Measurements from ENCODE around the gene PCSK4. TPM values are rescaled to one million over a fixed set of nuclear protein-coding genes. Genes with fewer than 3 reads are reported as not detected.

Gene PCSK4
- total RNA-seq, 1 donor from 2014 or later, result 1.3 TPM

GRCh38 chr19:1524287-1524971 lies 34.3 kb upstream of the PCSK4 start:
- TF ChIP-seq CTCF (IDR thresholded peaks at IDR 0.05; ENCODE audit: borderline replicate concordance), result no peak
- H3K27me3 ChIP-seq (ENCODE audit: low read depth), result peaks cover 78% of the 10 kb centered on the region
- no peak overlapping the region for H3K27ac ChIP-seq (replicated peaks)
- peaks cover 13% of the 10 kb centered on the region for H3K4me1 ChIP-seq
- H3K9me3 ChIP-seq (replicated peaks), result no peaks in the 10 kb centered on the region
- DNase-seq, result no peak
- no peaks in the 10 kb centered on the region for H3K36me3 ChIP-seq
- H3K4me3 ChIP-seq, result peak overlapping the region; percentile 46
- intact Hi-C loops (cut with micrococcal nuclease), result no loop called here

GRCh38 chr19:1523412-1524286 lies 33.5 kb upstream of the PCSK4 start, which contains the start of gene PLK5:
PLK5 (plus strand) TSS chr19:1524077; CDS start chr19:1526997, 2,920 bp downstream.
- no peaks in the 10 kb centered on the region for H3K36me3 ChIP-seq
- peak; percentile 27 for TF ChIP-seq CTCF (IDR thresholded peaks at IDR 0.05; ENCODE audit: borderline replicate concordance)
- peak within 1 kb of the TSS; percentile 46 for H3K4me3 ChIP-seq
- no peak for DNase-seq
- peaks cover 13% of the 10 kb centered on the region for H3K4me1 ChIP-seq
- H3K27ac ChIP-seq (replicated peaks), result no peak within 1 kb of the TSS
- intact Hi-C loops (cut with micrococcal nuclease), result no loop called here
- no peaks in the 10 kb centered on the region for H3K9me3 ChIP-seq (replicated peaks)
- peaks cover 70% of the 10 kb centered on the region for H3K27me3 ChIP-seq (ENCODE audit: low read depth)

GRCh38 chr19:1522838-1523237 lies 32.7 kb upstream of the PCSK4 start:
- H3K4me3 ChIP-seq, result no peak overlapping the region
- peaks cover 65% of the 10 kb centered on the region for H3K27me3 ChIP-seq (ENCODE audit: low read depth)
- H3K36me3 ChIP-seq, result no peaks in the 10 kb centered on the region
- no peak overlapping the region for H3K27ac ChIP-seq (replicated peaks)
- peaks cover 13% of the 10 kb centered on the region for H3K4me1 ChIP-seq
- DNase-seq, result no peak
- no peaks in the 10 kb centered on the region for H3K9me3 ChIP-seq (replicated peaks)
- no peak for TF ChIP-seq CTCF (IDR thresholded peaks at IDR 0.05; ENCODE audit: borderline replicate concordance)
- intact Hi-C loops (cut with micrococcal nuclease), result no loop called here

- Histone ChIP-seq H3K36me3 (no peaks in the 10 kb centered on the region), H3K4me1 (peaks cover 13% of the 10 kb centered on the region), H3K9me3 (replicated peaks) (no peaks in the 10 kb centered on the region), H3K27me3 (ENCODE audit: low read depth) (peaks cover 57% of the 10 kb centered on the region), H3K4me3 (no peak overlapping the region), H3K27ac (replicated peaks) (peak overlapping the region; percentile 54)
- intact Hi-C loops (cut with micrococcal nuclease), result no loop called here
- no peak for DNase-seq
- TF ChIP-seq CTCF (IDR thresholded peaks at IDR 0.05; ENCODE audit: borderline replicate concordance), result no peak
These were observed 31.9 kb upstream of the PCSK4 start for GRCh38 chr19:1522061-1522460.

GRCh38 chr19:1521636-1522035 lies 31.5 kb upstream of the PCSK4 start:
- Histone ChIP-seq H3K36me3 (no peaks in the 10 kb centered on the region), H3K27me3 (ENCODE audit: low read depth) (peaks cover 53% of the 10 kb centered on the region), H3K4me1 (peaks cover 13% of the 10 kb centered on the region), H3K4me3 (no peak overlapping the region), H3K9me3 (replicated peaks) (no peaks in the 10 kb centered on the region), H3K27ac (replicated peaks) (peak overlapping the region; percentile 54)
- peak; percentile 46 for DNase-seq
- intact Hi-C loops (cut with micrococcal nuclease), result no loop called here
- no peak for TF ChIP-seq CTCF (IDR thresholded peaks at IDR 0.05; ENCODE audit: borderline replicate concordance)

Data from left ventricle myocardium inferior (tissue), 1 donor.